Vagina (tissue), 2 donors: ENCODE data around the gene ARAP3. TPM values are rescaled to one million over a fixed set of nuclear protein-coding genes. Genes with fewer than 3 reads are reported as not detected.

ENCODE experiments used
- DNase-seq, 2 donors: peaks; one replicate each; pipeline ENCODE4 v3.0.0-alpha.2; 2017; ENCODE audit errors: extremely low spot score in 2 of 2
- H3K27ac ChIP-seq: fragments of 200-600 bp; sonication (generic); one replicate; pipeline ENCODE4 v1.5.1; 2019
- H3K27me3 ChIP-seq: fragments of 200-600 bp; sonication (generic); one replicate; pipeline ENCODE4 v1.5.1; 2019
- H3K36me3 ChIP-seq, 2 donors: fragments of 200-600 bp; sonication (generic); one replicate each; pipeline ENCODE4 v1.5.1; 2017 to 2019
- H3K4me1 ChIP-seq: fragments of 200-600 bp; sonication (generic); one replicate; pipeline ENCODE4 v1.5.1; 2019
- H3K4me3 ChIP-seq, 2 donors: fragments of 200-600 bp; sonication (generic); 1 replicate in 1 of 2; 2 replicates in 1 of 2; pipeline ENCODE4 v1.5.1; 2016 to 2019
- H3K9me3 ChIP-seq: fragments of 200-600 bp; sonication (generic); one replicate; pipeline ENCODE4 v1.5.1; 2019
- CTCF ChIP-seq, 3 experiments: fragments of 450-650 bp in 2 of 3; fragments of 200-600 bp in 1 of 3; sonication (generic) in 1 of 3; IDR thresholded peaks; one replicate each; pipeline ENCODE4 v1.5.1; 2017 to 2019; ENCODE audit warnings: antibody characterized with exemption in 3 of 3, mild to moderate bottlenecking in 2 of 3, moderate library complexity in 2 of 3
- POLR2A ChIP-seq, 2 donors: fragments of 450-650 bp; IDR thresholded peaks; one replicate each; pipeline ENCODE4 v1.6.1; 2017; ENCODE audit warnings: antibody characterized with exemption in 2 of 2, mild to moderate bottlenecking in 2 of 2, moderate library complexity in 2 of 2
- POLR2AphosphoS5 ChIP-seq, 2 donors: sonication (generic); formaldehyde crosslinking; IDR thresholded peaks; one replicate each; pipeline ENCODE4 v1.9.0; 2017; ENCODE audit warnings: antibody characterized with exemption in 2 of 2, mild to moderate bottlenecking in 2 of 2, low read depth in 1 of 2; ENCODE audit not compliant: insufficient read depth in 1 of 2
- intact Hi-C: fragments of 100-400 bp; cut with DNase I; formaldehyde crosslinking; loops from one replicate; pipeline ENCODE4 v1.15.1; 2023
- total RNA-seq: library from RNA; depleted of rRNA; stranded (reverse); fragments of >200 nt; gene quantifications from one replicate; pipeline ENCODE4 v1.2.3, GENCODE V29; 2016

Gene ARAP3
- total RNA-seq, 1 donor from 2014 or later = 13.3 TPM

GRCh38 chr5:141697586-141697985, 15.6 kb upstream of the ARAP3 start:
- H3K27me3 ChIP-seq = no peaks in the 10 kb centered on the region

GRCh38 chr5:141696431-141696830, 14.4 kb upstream of the ARAP3 start:
- Histone ChIP-seq H3K4me3 (no peak overlapping the region), H3K27me3 (no peaks in the 10 kb centered on the region), H3K27ac (no peak overlapping the region), H3K9me3 (no peaks in the 10 kb centered on the region), H3K36me3 (no peaks in the 10 kb centered on the region), H3K4me1 (peaks cover 12% of the 10 kb centered on the region)
- intact Hi-C loops = loop anchor here (10.0 kb wide), 1 partner anchor 448 kb away; no protein-coding TSS in a partner anchor
- no peak for DNase-seq
- no peak for TF ChIP-seq POLR2A (IDR thresholded peaks at IDR 0.05)
- no peak for TF ChIP-seq CTCF (IDR thresholded peaks at IDR 0.05)
- TF ChIP-seq POLR2AphosphoS5 (IDR thresholded peaks at IDR 0.05; ENCODE audit: insufficient read depth in 1 of 2, low read depth in 1 of 2) = no peak

More at GRCh38 chr5:141697586-141697985, 15.6 kb upstream of the ARAP3 start:
- no peak for DNase-seq
- intact Hi-C loops = loop anchor here (10.0 kb wide), 1 partner anchor 447 kb away; no protein-coding TSS in a partner anchor
- Histone ChIP-seq H3K4me1 (peaks cover 15% of the 10 kb centered on the region), H3K4me3 (no peak overlapping the region), H3K36me3 (no peaks in the 10 kb centered on the region), H3K27ac (no peak overlapping the region), H3K9me3 (no peaks in the 10 kb centered on the region)
- no peak for TF ChIP-seq POLR2AphosphoS5 (IDR thresholded peaks at IDR 0.05; ENCODE audit: insufficient read depth in 1 of 2, low read depth in 1 of 2)

DNA sequence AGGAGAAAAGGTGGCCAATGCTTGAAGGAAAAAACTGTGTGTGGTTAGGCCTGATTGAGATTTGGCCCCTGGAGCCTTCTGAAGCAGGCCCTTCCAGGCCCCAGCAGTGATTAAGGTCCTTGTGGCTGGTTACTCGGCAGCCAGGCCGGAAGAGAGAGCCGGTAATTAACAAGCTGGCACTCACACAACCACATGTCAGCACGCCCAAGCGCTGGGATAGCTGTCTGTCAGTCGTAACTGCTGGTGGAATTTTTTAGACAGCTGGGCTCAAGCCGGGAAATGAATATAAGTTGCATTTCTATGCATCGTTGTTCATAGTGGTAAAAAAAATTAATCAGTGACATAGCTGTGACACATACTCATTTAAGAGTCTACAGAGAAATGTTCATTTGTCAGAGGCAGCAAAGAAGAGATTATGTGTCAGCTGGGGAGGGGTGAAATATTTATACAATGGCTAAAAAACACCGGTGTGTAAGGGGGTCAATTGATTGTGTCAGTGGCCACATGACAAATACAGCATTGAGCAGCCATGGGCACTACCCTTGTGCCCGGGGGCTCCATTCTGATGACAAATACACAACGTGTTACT, 13.7 kb upstream of the ARAP3 start:
- Histone ChIP-seq H3K27ac (no peak overlapping the region), H3K36me3 (no peaks in the 10 kb centered on the region), H3K4me1 (peaks cover 11% of the 10 kb centered on the region), H3K4me3 (no peak overlapping the region), H3K27me3 (no peaks in the 10 kb centered on the region), H3K9me3 (no peaks in the 10 kb centered on the region)
- DNase-seq = no peak
- TF ChIP-seq CTCF (IDR thresholded peaks at IDR 0.05) (no peak), POLR2AphosphoS5 (IDR thresholded peaks at IDR 0.05; ENCODE audit: insufficient read depth in 1 of 2, low read depth in 1 of 2) (no peak), POLR2A (IDR thresholded peaks at IDR 0.05) (no peak)
- intact Hi-C loops = loop anchor here (10.0 kb wide), 1 partner anchor 449 kb away; no protein-coding TSS in a partner anchor

GRCh38 chr5:141694479-141694878, 12.4 kb upstream of the ARAP3 start:
- Histone ChIP-seq H3K27me3 (no peaks in the 10 kb centered on the region), H3K9me3 (no peaks in the 10 kb centered on the region), H3K36me3 (no peaks in the 10 kb centered on the region), H3K27ac (no peak overlapping the region), H3K4me1 (peaks cover 11% of the 10 kb centered on the region), H3K4me3 (no peak overlapping the region)
- DNase-seq = no peak
- intact Hi-C loops = loop anchor here (5.0 to 10.0 kb wide), 2 partner anchors 263 to 450 kb away; partner anchors contain the start of gene PCDH12
- TF ChIP-seq POLR2A (IDR thresholded peaks at IDR 0.05) (no peak), POLR2AphosphoS5 (IDR thresholded peaks at IDR 0.05; ENCODE audit: insufficient read depth in 1 of 2, low read depth in 1 of 2) (no peak), CTCF (IDR thresholded peaks at IDR 0.05) (no peak)

GRCh38 chr5:141692919-141693725, 11.1 kb upstream of the ARAP3 start:
- intact Hi-C loops = loop anchor here (5.0 to 10.0 kb wide), 2 partner anchors 264 to 452 kb away; partner anchors contain the start of gene PCDH12
- no peak for TF ChIP-seq POLR2AphosphoS5 (IDR thresholded peaks at IDR 0.05; ENCODE audit: insufficient read depth in 1 of 2, low read depth in 1 of 2)
- Histone ChIP-seq H3K9me3 (no peaks in the 10 kb centered on the region), H3K27ac (no peak overlapping the region), H3K27me3 (no peaks in the 10 kb centered on the region), H3K4me3 (no peak overlapping the region), H3K36me3 (no peaks in the 10 kb centered on the region), H3K4me1 (peaks cover 11% of the 10 kb centered on the region)
- DNase-seq = no peak
